B cell (primary cell): Measurements from ENCODE around the gene KRT9. TPM values are rescaled to one million over a fixed set of nuclear protein-coding genes. Genes with fewer than 3 reads are reported as not detected.

Experiments
- ATAC-seq: fragments of 200-7000 bp; cut with Tn5 transposase; one replicate; pipeline ENCODE4 v1.10.0; 2021; ENCODE audit warnings: low read depth, mild to moderate bottlenecking, moderate number of reproducible peaks, moderate library complexity
- CTCF ChIA-PET: fragments of 350-600 bp; sonication (Branson Sonifier 250); formaldehyde crosslinking; loops from one replicate; lab custom pipeline; 2021; ENCODE audit warnings: antibody characterized with exemption, inconsistent platforms; lab: Charles Lee
- POLR2A ChIA-PET: fragments of 350-600 bp; sonication (Branson Sonifier 250); formaldehyde crosslinking; loops from one replicate; lab custom pipeline; 2021; ENCODE audit warnings: antibody characterized with exemption; lab: Charles Lee
- DNase-seq: peaks from one replicate; pipeline ENCODE4 v3.0.0; 2013
- H2AFZ ChIP-seq: 2 replicates; pipeline ENCODE4 v1.6.1; 2012; ENCODE audit warnings: mild to moderate bottlenecking, low read depth, low read length; ENCODE audit not compliant: insufficient read depth, poor library complexity, severe bottlenecking
- H3K27ac ChIP-seq, 2 donors: 1 replicate in 1 of 2; 2 replicates in 1 of 2; pipeline ENCODE4 v1.5.1; 2012 to 2013; ENCODE audit warnings: low read length in 2 of 2, mild to moderate bottlenecking in 2 of 2, moderate library complexity in 1 of 2
- H3K27me3 ChIP-seq, 4 experiments: fragments of 200-600 bp in 1 of 4; sonication (generic) in 1 of 4; replicated peaks in 1 of 4; 1 replicate in 2 of 4; 2 replicates in 2 of 4; pipeline versions ENCODE4 v1.6.1 to v1.7.0; 2013 to 2016; ENCODE audit warnings: low read length in 3 of 4, mild to moderate bottlenecking in 2 of 4, mixed read lengths in 1 of 4, moderate library complexity in 1 of 4; ENCODE audit not compliant: insufficient read depth in 4 of 4, control insufficient read depth in 3 of 4; ENCODE audit errors: control extremely low read depth in 1 of 4
- H3K36me3 ChIP-seq, 2 experiments: replicated peaks in 1 of 2; 1 replicate in 1 of 2; 2 replicates in 1 of 2; pipeline versions ENCODE4 v1.6.1 to v1.7.1; 2013; ENCODE audit warnings: low read length in 1 of 2; ENCODE audit not compliant: insufficient read depth in 2 of 2, control insufficient read depth in 1 of 2; ENCODE audit errors: control extremely low read depth in 1 of 2, extremely low read depth in 1 of 2
- H3K4me1 ChIP-seq, 2 donors: fragments of 200-600 bp in 1 of 2; sonication (generic) in 1 of 2; 1 replicate in 1 of 2; 2 replicates in 1 of 2; pipeline versions ENCODE4 v1.5.1 to v1.6.1; 2013 to 2017; ENCODE audit warnings: low read length in 2 of 2; ENCODE audit not compliant: control insufficient read depth in 2 of 2, insufficient read depth in 2 of 2
- H3K4me2 ChIP-seq: replicated peaks from 2 replicates; pipeline ENCODE3; 2012; ENCODE audit warnings: mild to moderate bottlenecking, low read depth, low read length; ENCODE audit not compliant: poor library complexity, severe bottlenecking
- H3K4me3 ChIP-seq, 5 experiments: fragments of 200-600 bp in 1 of 5; sonication (generic) in 1 of 5; 1 replicate in 3 of 5; 2 replicates in 2 of 5; pipeline versions ENCODE4 v1.5.1 to v1.7.0; 2011 to 2016; ENCODE audit warnings: low read length in 4 of 5, mild to moderate bottlenecking in 4 of 5, low read depth in 2 of 5, control low read depth in 1 of 5, moderate library complexity in 1 of 5; ENCODE audit not compliant: insufficient read depth in 1 of 5; ENCODE audit errors: control extremely low read depth in 1 of 5, extremely low read depth in 1 of 5
- H3K79me2 ChIP-seq: fragments of 200-600 bp; sonication (generic); one replicate; pipeline ENCODE4 v1.6.0; 2016; ENCODE audit warnings: low read length; ENCODE audit not compliant: control insufficient read depth, insufficient read depth
- H3K9ac ChIP-seq: fragments of 200-600 bp; sonication (generic); 2 replicates; pipeline ENCODE4 v1.6.1; 2017; ENCODE audit warnings: mild to moderate bottlenecking, low read length, moderate library complexity
- H3K9me3 ChIP-seq, 3 donors: one replicate each; pipeline versions ENCODE4 v1.6.1 to v1.7.1; 2013; ENCODE audit warnings: low read length in 2 of 3; ENCODE audit not compliant: control insufficient read depth in 2 of 3, insufficient read depth in 1 of 3; ENCODE audit errors: control extremely low read depth in 1 of 3
- H4K20me1 ChIP-seq: 2 replicates; pipeline ENCODE4 v1.6.0; 2012; ENCODE audit warnings: mild to moderate bottlenecking, low read length; ENCODE audit not compliant: insufficient read depth, control insufficient read depth, poor library complexity, severe bottlenecking
- H3K27ac Mint-ChIP-seq: one replicate; pipeline ENCODE4 v1.8.0; 2021; ENCODE audit warnings: mixed read lengths
- H3K27me3 Mint-ChIP-seq: one replicate; pipeline ENCODE4 v1.8.0; 2021; ENCODE audit warnings: mixed read lengths
- H3K4me1 Mint-ChIP-seq: one replicate; pipeline ENCODE4 v1.8.0; 2021; ENCODE audit warnings: mixed read lengths
- H3K4me3 Mint-ChIP-seq: one replicate; pipeline ENCODE4 v1.8.0; 2021; ENCODE audit warnings: mixed read lengths
- H3K9me3 Mint-ChIP-seq: one replicate; pipeline ENCODE4 v1.8.0; 2022; ENCODE audit warnings: mixed read lengths; ENCODE audit not compliant: insufficient read depth
- EZH2 ChIP-seq: IDR thresholded peaks from 2 replicates; pipeline ENCODE4 v1.6.1; 2012; ENCODE audit warnings: borderline replicate concordance, low read depth, mild to moderate bottlenecking, moderate library complexity, low read length; ENCODE audit not compliant: insufficient read depth, poor library complexity, severe bottlenecking
- WGBS: methylation state at CpG from one replicate; pipeline ENCODE4 v1.1.5; 2013; ENCODE audit warnings: missing lambda C conversion rate; ENCODE audit not compliant: insufficient coverage; 5-methylcytosine and 5-hydroxymethylcytosine counted together
- intact Hi-C: fragments of 100-400 bp; cut with micrococcal nuclease; formaldehyde crosslinking; loops from one replicate; pipeline ENCODE4 v1.10.0; 2022
- polyA plus RNA-seq: library from polyadenylated mRNA; depleted of rRNA; stranded (reverse); fragments of >200 nt; gene quantifications from 2 replicates; pipeline ENCODE4 v1.2.3, GENCODE V29; 2012
- total RNA-seq, 2 donors: library from RNA; stranded (reverse); fragments of 120-200 nt in 1 of 2; gene quantifications; 1 replicate in 1 of 2; 2 replicates in 1 of 2; pipeline versions ENCODE4 v1.2.3 to v1.2.4, GENCODE V29; 2013 to 2022

The KRT9 gene
- total and polyA plus RNA-seq, 2 donors (not counting 1 experiment from before 2014, with no cell fraction given): not detected

DNA sequence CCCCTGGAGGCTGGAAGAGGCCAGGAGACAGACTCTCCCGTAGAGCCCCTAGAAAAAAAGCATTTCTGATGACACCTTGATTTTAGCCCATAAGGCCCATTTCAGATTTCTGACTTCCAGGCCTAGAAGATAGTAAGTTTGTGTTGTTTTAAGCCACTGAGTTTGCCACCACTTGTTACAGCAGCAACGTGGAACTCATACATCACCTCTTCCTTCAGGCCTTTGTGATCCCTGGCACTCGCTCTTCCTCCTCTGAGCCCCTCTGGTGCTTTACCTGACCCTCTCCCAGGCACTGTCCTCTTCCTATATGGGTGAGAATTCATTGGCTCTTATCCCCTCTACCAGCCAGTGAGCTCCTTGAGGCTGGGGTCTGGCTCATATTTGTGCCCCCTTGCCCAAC is 25.0 kb downstream of the KRT9 start:
- Mint-ChIP-seq H3K4me3 (no peak overlapping the region), H3K9me3 (no peaks in the 10 kb centered on the region), H3K27ac (no peak overlapping the region), H3K4me1 (peaks cover 8% of the 10 kb centered on the region), H3K27me3 (peaks cover 35% of the 10 kb centered on the region)
- H3K4me3 ChIP-seq: no peak overlapping the region
- no peaks in the 10 kb centered on the region for H3K36me3 ChIP-seq
- H3K4me1 ChIP-seq: peaks cover 8 to 13% of the 10 kb centered on the region in 2 donors
- WGBS: 73% methylated on average over 2 of the region's 3 CpGs
- CTCF ChIA-PET: interaction anchor here (4.5 kb wide), 1 partner anchor 635 kb away, joined by 44 read pairs; no protein-coding TSS in a partner anchor
- no peaks in the 10 kb centered on the region for H3K79me2 ChIP-seq
- POLR2A ChIA-PET: no interaction called here
- H2AFZ ChIP-seq: no peak overlapping the region
- peaks cover 0 to 30% (median 7%) of the 10 kb centered on the region in 4 experiments for H3K27me3 ChIP-seq
- peaks cover 0 to 22% (median 0%) of the 10 kb centered on the region in 3 donors for H3K9me3 ChIP-seq
- H3K4me2 ChIP-seq: no peak overlapping the region
- no peak overlapping the region for H3K9ac ChIP-seq
- intact Hi-C loops: no loop called here
- ATAC-seq: no peak
- no peaks in the 10 kb centered on the region for H4K20me1 ChIP-seq
- no peak for TF ChIP-seq EZH2
- H3K27ac ChIP-seq: no peak overlapping the region
- DNase-seq: no peak

DNA sequence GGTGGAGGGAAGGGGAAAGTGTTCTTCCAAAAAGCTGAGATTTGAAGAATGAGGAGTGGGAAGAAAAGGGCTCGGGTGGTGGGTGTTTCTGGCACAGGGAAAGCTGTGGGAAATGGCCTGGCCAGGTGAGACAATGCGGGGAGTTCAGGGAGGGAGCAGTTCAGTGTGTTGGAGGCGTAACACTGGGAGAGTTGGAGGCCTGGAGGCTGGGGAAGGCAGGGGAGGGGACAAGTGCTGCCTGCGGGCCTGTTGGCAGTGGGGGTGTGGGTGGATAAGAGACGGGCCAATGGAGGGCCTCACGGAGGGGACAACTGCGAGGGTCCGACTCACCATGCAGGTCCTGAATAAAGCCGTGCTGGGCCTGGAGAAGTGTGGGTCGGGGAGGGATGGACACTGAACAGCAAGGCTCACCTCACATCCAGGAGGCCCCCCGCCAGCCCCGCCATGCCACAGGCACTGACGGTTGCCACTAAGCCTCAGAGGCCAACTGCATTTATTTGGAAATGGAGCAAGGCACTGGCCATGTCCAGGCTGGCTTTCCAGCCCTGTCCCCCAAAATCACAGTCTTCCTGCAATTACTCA is 25.9 kb downstream of the KRT9 start:
- WGBS: 82% methylated on average over 10 of the region's 13 CpGs
- no peak overlapping the region for H3K27ac ChIP-seq
- no peak overlapping the region for H3K4me3 ChIP-seq
- H3K9me3 ChIP-seq: peaks cover 0 to 22% (median 0%) of the 10 kb centered on the region in 3 donors
- intact Hi-C loops: no loop called here
- Mint-ChIP-seq H3K4me1 (peaks cover 8% of the 10 kb centered on the region), H3K9me3 (no peaks in the 10 kb centered on the region), H3K27me3 (peaks cover 34% of the 10 kb centered on the region), H3K4me3 (no peak overlapping the region), H3K27ac (no peak overlapping the region)
- H3K4me1 ChIP-seq: peaks cover 8 to 13% of the 10 kb centered on the region in 2 donors
- ATAC-seq (no peak), DNase-seq (no peak)
- no peaks in the 10 kb centered on the region for H3K36me3 ChIP-seq
- H3K4me2 ChIP-seq: no peak overlapping the region
- H3K9ac ChIP-seq: no peak overlapping the region
- TF ChIP-seq EZH2: no peak
- H3K27me3 ChIP-seq: peaks cover 0 to 26% (median 6%) of the 10 kb centered on the region in 4 experiments
- H3K79me2 ChIP-seq: no peaks in the 10 kb centered on the region
- no peak overlapping the region for H2AFZ ChIP-seq
- ChIA-PET POLR2A (no interaction called here), CTCF (no interaction called here)
- no peaks in the 10 kb centered on the region for H4K20me1 ChIP-seq
